Trophoblast cell (in vitro differentiated cells and primary cell): ENCODE data around the gene RAB7B.
A peak's percentile ranks its signal among the peaks of the same experiment; 100 is the strongest.

Experiments
- DNase-seq, 2 donors: peaks; one replicate each; pipeline ENCODE4 v3.0.0-alpha.2; 2016
- H2AFZ ChIP-seq: 2 replicates; pipeline ENCODE4 v1.6.1; 2013; ENCODE audit warnings: low read length, moderate library complexity, mild to moderate bottlenecking; ENCODE audit not compliant: insufficient read depth, poor library complexity
- H2AK5ac ChIP-seq: 2 replicates; pipeline ENCODE4 v1.6.1; 2013; ENCODE audit warnings: mild to moderate bottlenecking, low read length
- H2BK120ac ChIP-seq: 2 replicates; pipeline ENCODE4 v1.6.1; 2013; ENCODE audit warnings: low read length, mild to moderate bottlenecking, moderate library complexity; ENCODE audit not compliant: insufficient read depth, poor library complexity
- H2BK12ac ChIP-seq: 2 replicates; pipeline ENCODE4 v1.6.1; 2013; ENCODE audit warnings: mild to moderate bottlenecking, low read length, moderate library complexity
- H2BK5ac ChIP-seq: 2 replicates; pipeline ENCODE4 v1.6.1; 2013; ENCODE audit warnings: low read length, low read depth, moderate library complexity, mild to moderate bottlenecking; ENCODE audit not compliant: poor library complexity
- H3K14ac ChIP-seq: 2 replicates; pipeline ENCODE4 v1.6.1; 2013; ENCODE audit warnings: mild to moderate bottlenecking, low read length
- H3K18ac ChIP-seq: 2 replicates; pipeline ENCODE4 v1.6.1; 2013; ENCODE audit warnings: mild to moderate bottlenecking, low read length
- H3K23ac ChIP-seq: 2 replicates; pipeline ENCODE4 v1.6.1; 2013; ENCODE audit warnings: low read length
- H3K27ac ChIP-seq: 2 replicates; pipeline ENCODE4 v1.5.1; 2013; ENCODE audit warnings: low read depth, mild to moderate bottlenecking, inconsistent platforms, low read length, moderate library complexity
- H3K27me3 ChIP-seq: 2 replicates; pipeline ENCODE4 v1.6.1; 2013; ENCODE audit warnings: inconsistent platforms, mild to moderate bottlenecking, low read length, moderate library complexity; ENCODE audit not compliant: insufficient read depth
- H3K36me3 ChIP-seq, 2 experiments: 1 replicate in 1 of 2; 2 replicates in 1 of 2; pipeline ENCODE4 v1.6.1; 2013; ENCODE audit warnings: low read length in 2 of 2, mild to moderate bottlenecking in 2 of 2, moderate library complexity in 1 of 2; ENCODE audit not compliant: insufficient read depth in 2 of 2, control insufficient read depth in 1 of 2
- H3K4ac ChIP-seq: 2 replicates; pipeline ENCODE4 v1.6.1; 2013; ENCODE audit warnings: low read depth, mild to moderate bottlenecking, low read length, moderate library complexity
- H3K4me1 ChIP-seq, 2 experiments: 1 replicate in 1 of 2; 2 replicates in 1 of 2; pipeline ENCODE4 v1.6.1; 2013; ENCODE audit warnings: low read length in 2 of 2, mild to moderate bottlenecking in 2 of 2, moderate library complexity in 1 of 2; ENCODE audit not compliant: insufficient read depth in 2 of 2, control insufficient read depth in 1 of 2
- H3K4me2 ChIP-seq: 2 replicates; pipeline ENCODE4 v1.6.1; 2013; ENCODE audit warnings: inconsistent platforms, mild to moderate bottlenecking, low read length, moderate library complexity
- H3K4me3 ChIP-seq: 2 replicates; pipeline ENCODE4 v1.5.1; 2013; ENCODE audit warnings: mild to moderate bottlenecking, low read depth, low read length, inconsistent platforms
- H3K79me1 ChIP-seq: one replicate; pipeline ENCODE4 v1.6.1; 2013; ENCODE audit warnings: low read length
- H3K79me2 ChIP-seq: 2 replicates; pipeline ENCODE4 v1.6.1; 2013; ENCODE audit warnings: low read length, mild to moderate bottlenecking; ENCODE audit not compliant: control insufficient read depth, insufficient read depth, poor library complexity
- H3K9ac ChIP-seq: 2 replicates; pipeline ENCODE4 v1.6.1; 2013; ENCODE audit warnings: mild to moderate bottlenecking, low read length
- H3K9me3 ChIP-seq: 2 replicates; pipeline ENCODE4 v1.6.1; 2013; ENCODE audit warnings: low read depth, mild to moderate bottlenecking, control low read depth, inconsistent platforms, low read length; ENCODE audit not compliant: insufficient read depth
- H4K12ac ChIP-seq: 2 replicates; pipeline ENCODE4 v1.6.1; 2013; ENCODE audit warnings: low read depth, mild to moderate bottlenecking, low read length, moderate library complexity
- H4K8ac ChIP-seq: 2 replicates; pipeline ENCODE4 v1.6.1; 2013; ENCODE audit warnings: low read depth, mild to moderate bottlenecking, low read length, moderate library complexity
- H4K91ac ChIP-seq: one replicate; pipeline ENCODE4 v1.6.1; 2013; ENCODE audit warnings: low read depth, mild to moderate bottlenecking, low read length, moderate library complexity
- WGBS: extraction: QIAGEN DNeasy Blood & Tissue Kit; methylation state at CpG from one replicate; pipeline ENCODE4 v1.1.7; 2013; ENCODE audit warnings: missing lambda C conversion rate; ENCODE audit not compliant: insufficient read length, insufficient coverage; ENCODE audit errors: extremely low coverage; 5-methylcytosine and 5-hydroxymethylcytosine counted together

RAB7B gene

DNA sequence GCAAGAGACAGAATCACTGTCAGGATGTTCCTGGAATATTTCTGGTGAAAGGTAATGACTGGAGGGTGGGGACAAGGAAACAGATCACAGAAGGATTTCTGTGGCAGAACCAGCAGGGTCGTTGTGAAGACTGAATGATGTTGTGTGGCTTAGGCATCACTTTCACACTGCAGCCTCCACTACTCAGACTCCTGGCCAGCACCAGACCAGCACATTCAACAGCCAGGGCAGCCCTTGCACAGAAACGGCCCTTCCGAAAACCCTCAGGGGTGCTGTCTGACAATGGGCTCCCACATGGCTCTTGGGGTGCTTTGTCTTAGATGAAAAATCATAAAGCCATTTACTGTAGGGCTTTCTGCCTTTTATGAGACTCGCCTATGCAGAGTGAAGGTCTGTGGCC is 3.8 kb upstream of the RAB7B start:
- Histone ChIP-seq H3K14ac (no peak overlapping the region), H3K27me3 (no peaks in the 10 kb centered on the region), H3K4me1 (peaks cover 7 to 29% of the 10 kb centered on the region in 2 experiments), H3K79me2 (no peaks in the 10 kb centered on the region), H4K91ac (no peak overlapping the region), H3K9me3 (peaks cover 3% of the 10 kb centered on the region), H3K9ac (no peak overlapping the region), H2BK120ac (no peak overlapping the region), H3K4ac (no peak overlapping the region), H2BK12ac (no peak overlapping the region), H3K79me1 (peaks cover 6% of the 10 kb centered on the region), H4K12ac (no peak overlapping the region), H3K18ac (no peak overlapping the region), H2AK5ac (no peak overlapping the region), H3K23ac (no peak overlapping the region), H3K4me3 (no peak overlapping the region), H2BK5ac (no peak overlapping the region), H2AFZ (no peak overlapping the region), H3K27ac (no peak overlapping the region), H3K36me3 (no peaks in the 10 kb centered on the region), H4K8ac (no peak overlapping the region), H3K4me2 (no peak overlapping the region)
- DNase-seq, result no peak
- no CpG with 5 or more reads among the region's 4 CpGs for WGBS

DNA sequence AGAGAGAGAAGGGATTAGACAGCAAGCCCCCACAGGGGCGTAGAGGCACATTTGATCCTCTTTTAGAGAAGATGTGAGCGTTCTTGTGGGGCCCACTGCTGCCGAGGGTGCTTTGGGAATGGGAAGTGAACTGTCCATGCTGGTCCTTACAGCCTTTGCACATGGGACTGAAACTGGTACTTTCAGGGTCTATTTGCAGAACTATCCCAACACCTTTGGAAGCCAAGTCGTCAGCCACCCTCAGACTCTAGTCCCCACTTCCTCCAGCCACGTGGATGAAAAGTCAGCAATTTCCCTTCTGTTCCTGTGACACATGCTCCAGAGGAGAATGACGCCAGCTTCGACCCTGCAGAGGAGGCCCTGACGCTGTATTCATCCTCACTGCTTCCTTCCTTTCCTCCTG is 2.6 kb upstream of the RAB7B start:
- Histone ChIP-seq H3K9ac (no peak overlapping the region), H3K27ac (no peak overlapping the region), H3K27me3 (no peaks in the 10 kb centered on the region), H3K4me1 (peaks cover 14 to 37% of the 10 kb centered on the region in 2 experiments), H3K9me3 (peaks cover 3% of the 10 kb centered on the region), H2BK5ac (no peak overlapping the region), H2AFZ (no peak overlapping the region), H3K36me3 (no peaks in the 10 kb centered on the region), H4K12ac (no peak overlapping the region), H3K18ac (no peak overlapping the region), H3K4ac (no peak overlapping the region), H4K8ac (no peak overlapping the region), H3K4me2 (no peak overlapping the region), H3K4me3 (no peak overlapping the region), H2BK120ac (no peak overlapping the region), H3K14ac (no peak overlapping the region), H3K23ac (no peak overlapping the region), H2AK5ac (no peak overlapping the region), H4K91ac (no peak overlapping the region), H3K79me1 (peaks cover 3% of the 10 kb centered on the region), H2BK12ac (peak overlapping the region; percentile 11), H3K79me2 (no peaks in the 10 kb centered on the region)
- WGBS, result no CpG with 5 or more reads among the region's 8 CpGs
- peak in 1 of 2 donors; percentile 26 for DNase-seq

- Histone ChIP-seq H3K79me1 (peaks cover 2% of the 10 kb centered on the region), H2BK12ac (no peak overlapping the region), H3K36me3 (no peaks in the 10 kb centered on the region), H2BK5ac (no peak overlapping the region), H3K27ac (no peak overlapping the region), H3K14ac (no peak overlapping the region), H4K91ac (no peak overlapping the region), H2BK120ac (no peak overlapping the region), H3K4ac (no peak overlapping the region), H2AK5ac (no peak overlapping the region), H3K4me1 (peaks cover 15 to 38% of the 10 kb centered on the region in 2 experiments), H3K23ac (no peak overlapping the region), H3K18ac (no peak overlapping the region), H3K9ac (no peak overlapping the region), H2AFZ (no peak overlapping the region), H3K9me3 (peaks cover 2% of the 10 kb centered on the region), H3K79me2 (no peaks in the 10 kb centered on the region), H3K27me3 (no peaks in the 10 kb centered on the region), H4K12ac (no peak overlapping the region), H4K8ac (no peak overlapping the region), H3K4me2 (no peak overlapping the region), H3K4me3 (no peak overlapping the region)
- no CpG with 5 or more reads among the region's 7 CpGs for WGBS
- DNase-seq, result no peak
These were observed 2.0 kb upstream of the RAB7B start for GRCh38 chr1:206005234-206005633.

DNA sequence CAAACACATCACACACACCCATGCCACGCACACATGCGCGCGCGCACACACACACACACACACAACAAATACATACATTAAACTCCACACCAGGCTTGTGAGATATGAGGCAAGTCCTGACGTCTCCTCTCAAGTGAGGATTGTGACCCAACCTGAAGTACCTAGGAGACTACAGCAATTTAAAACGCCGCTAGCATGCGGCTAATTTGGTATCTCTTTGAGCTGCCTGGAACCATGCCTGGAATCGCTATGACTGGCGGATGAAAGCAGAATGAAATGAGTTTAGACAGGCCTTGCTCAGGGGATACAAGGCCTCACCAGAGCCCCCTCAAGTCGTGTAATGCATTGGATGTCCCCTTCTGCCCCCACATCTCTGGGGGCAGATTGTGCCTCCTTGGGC is 1.6 kb upstream of the RAB7B start:
- no peak overlapping the region for H3K18ac ChIP-seq
- peaks cover 2% of the 10 kb centered on the region for H3K79me1 ChIP-seq
- H3K4me3 ChIP-seq, result no peak overlapping the region
- H3K23ac ChIP-seq, result no peak overlapping the region
- no peak overlapping the region for H2BK12ac ChIP-seq
- H3K36me3 ChIP-seq, result no peaks in the 10 kb centered on the region
- H3K27me3 ChIP-seq, result no peaks in the 10 kb centered on the region
- H2AFZ ChIP-seq, result no peak overlapping the region
- H3K4me1 ChIP-seq, result peaks cover 15 to 36% of the 10 kb centered on the region in 2 experiments
- DNase-seq, result peak; percentile 93 to 97
- no peak overlapping the region for H3K14ac ChIP-seq
- H3K27ac ChIP-seq, result no peak overlapping the region
- no CpG with 5 or more reads among the region's 12 CpGs for WGBS
- no peak overlapping the region for H3K4ac ChIP-seq
- peaks cover 2% of the 10 kb centered on the region for H3K9me3 ChIP-seq
- no peak overlapping the region for H4K8ac ChIP-seq
- no peak overlapping the region for H3K4me2 ChIP-seq
- H4K12ac ChIP-seq, result no peak overlapping the region
- H4K91ac ChIP-seq, result no peak overlapping the region
- no peak overlapping the region for H2AK5ac ChIP-seq
- H3K79me2 ChIP-seq, result no peaks in the 10 kb centered on the region
- no peak overlapping the region for H3K9ac ChIP-seq
- no peak overlapping the region for H2BK5ac ChIP-seq
- no peak overlapping the region for H2BK120ac ChIP-seq
